ENCODE results near the gene LLCFC1. TPM values are rescaled to one million over a fixed set of nuclear protein-coding genes. Genes with fewer than 3 reads are reported as not detected.

LLCFC1 gene
- total RNA-seq, 1 experiment from 2014 or later = not detected

DNA sequence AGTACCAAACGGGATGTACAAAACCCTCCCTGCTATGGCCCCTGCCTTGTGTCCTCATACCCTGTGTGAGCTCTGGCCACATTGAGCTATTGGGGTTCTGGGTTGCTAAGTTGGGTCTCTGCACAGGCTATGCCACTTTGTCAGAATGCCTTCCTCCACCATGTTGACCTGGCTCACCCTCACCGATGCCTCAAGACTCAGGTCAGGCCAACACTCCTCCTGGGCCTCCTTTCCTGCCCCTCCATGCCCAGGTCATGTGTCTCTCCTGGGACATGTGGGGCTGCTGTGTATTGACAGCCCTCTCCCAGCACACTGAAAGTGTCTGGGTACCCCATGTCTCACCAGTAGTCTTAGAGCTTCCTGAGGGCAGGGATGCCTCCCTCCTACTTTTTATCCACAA is 20.4 kb upstream of the LLCFC1 start:
- H3K27ac ChIP-seq = no peak overlapping the region
- DNase-seq (ENCODE audit: low read depth in 1 of 2, low spot score in 2 of 2) = no peak
- H3K9me3 ChIP-seq (replicated peaks) = no peaks in the 10 kb centered on the region
- H3K27me3 ChIP-seq (replicated peaks) = no peaks in the 10 kb centered on the region
- H3K4me1 ChIP-seq (replicated peaks) = no peaks in the 10 kb centered on the region
- no peaks in the 10 kb centered on the region for H3K36me3 ChIP-seq
- H3K4me3 ChIP-seq = no peak overlapping the region

DNA sequence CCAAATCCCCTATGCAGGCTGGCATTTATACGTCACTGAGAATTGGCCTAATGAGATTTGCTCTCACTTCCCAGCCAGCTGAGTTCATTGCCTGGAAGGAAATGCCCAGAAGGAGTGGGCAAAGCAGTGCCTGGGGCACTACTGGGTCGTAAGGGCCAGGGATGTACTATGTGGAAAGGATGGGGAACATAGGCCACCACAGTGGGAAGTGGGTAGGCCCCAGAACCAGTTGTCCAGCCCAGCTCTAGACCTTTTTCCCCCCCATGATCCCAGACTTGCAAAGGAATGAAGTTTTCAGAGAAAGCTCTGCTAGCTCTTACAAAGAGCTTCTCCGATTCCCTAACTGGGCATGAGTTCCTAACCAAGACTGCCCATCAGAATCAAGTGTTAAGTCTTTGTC is 19.6 kb upstream of the LLCFC1 start:
- H3K4me3 ChIP-seq = no peak overlapping the region
- H3K27ac ChIP-seq = no peak overlapping the region
- H3K27me3 ChIP-seq (replicated peaks) = no peaks in the 10 kb centered on the region
- no peaks in the 10 kb centered on the region for H3K9me3 ChIP-seq (replicated peaks)
- no peaks in the 10 kb centered on the region for H3K4me1 ChIP-seq (replicated peaks)
- H3K36me3 ChIP-seq = no peaks in the 10 kb centered on the region
- DNase-seq (ENCODE audit: low read depth in 1 of 2, low spot score in 2 of 2) = no peak

DNA sequence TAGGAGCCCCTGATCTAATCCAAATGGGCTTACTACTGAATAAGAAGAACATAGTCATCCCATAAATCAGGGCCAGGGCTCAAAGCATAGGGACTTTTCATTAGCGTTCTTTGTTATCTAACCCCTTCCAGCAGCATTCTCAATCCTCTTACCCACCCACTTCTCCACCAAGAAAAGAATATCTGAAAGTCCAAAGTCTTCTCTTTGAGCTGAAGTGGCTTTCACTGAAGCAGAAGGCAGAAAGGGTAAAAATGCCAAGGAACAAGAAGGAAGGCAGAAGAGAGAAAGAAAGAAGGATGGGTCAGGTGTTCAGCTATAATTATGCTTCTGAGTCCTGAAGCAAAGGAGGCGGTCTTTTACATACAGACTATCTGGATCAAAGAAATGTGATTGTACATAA is 15.9 kb upstream of the LLCFC1 start:
- no peak for DNase-seq (ENCODE audit: low read depth in 1 of 2, low spot score in 2 of 2)
- H3K4me3 ChIP-seq = no peak overlapping the region
- H3K9me3 ChIP-seq (replicated peaks) = no peaks in the 10 kb centered on the region
- no peak overlapping the region for H3K27ac ChIP-seq
- H3K4me1 ChIP-seq (replicated peaks) = no peaks in the 10 kb centered on the region
- H3K36me3 ChIP-seq = no peaks in the 10 kb centered on the region
- H3K27me3 ChIP-seq (replicated peaks) = no peaks in the 10 kb centered on the region

DNA sequence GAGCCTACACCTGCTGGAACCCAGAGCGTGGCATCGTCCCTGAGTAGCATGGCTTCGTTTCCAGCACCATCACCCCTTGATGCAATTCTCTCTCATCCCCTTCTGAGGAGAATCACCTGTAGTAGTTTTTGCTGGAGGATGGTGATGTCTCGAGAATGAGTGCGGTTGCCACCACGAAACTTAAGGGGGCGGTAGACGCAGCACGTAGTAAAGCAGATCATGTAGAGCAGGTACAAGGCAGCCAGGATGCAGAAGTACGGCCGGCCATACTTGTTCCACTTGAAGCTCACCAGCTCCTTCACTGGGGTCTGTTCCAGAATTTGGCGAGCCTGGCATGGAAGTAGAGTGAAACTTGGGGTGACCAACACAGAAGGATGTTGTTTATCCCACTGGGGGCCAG is 13.9 kb upstream of the LLCFC1 start:
- H3K4me1 ChIP-seq (replicated peaks) = no peaks in the 10 kb centered on the region
- H3K9me3 ChIP-seq (replicated peaks) = no peaks in the 10 kb centered on the region
- no peak overlapping the region for H3K4me3 ChIP-seq
- no peaks in the 10 kb centered on the region for H3K36me3 ChIP-seq
- DNase-seq (ENCODE audit: low read depth in 1 of 2, low spot score in 2 of 2) = no peak
- no peak overlapping the region for H3K27ac ChIP-seq
- no peaks in the 10 kb centered on the region for H3K27me3 ChIP-seq (replicated peaks)

DNA sequence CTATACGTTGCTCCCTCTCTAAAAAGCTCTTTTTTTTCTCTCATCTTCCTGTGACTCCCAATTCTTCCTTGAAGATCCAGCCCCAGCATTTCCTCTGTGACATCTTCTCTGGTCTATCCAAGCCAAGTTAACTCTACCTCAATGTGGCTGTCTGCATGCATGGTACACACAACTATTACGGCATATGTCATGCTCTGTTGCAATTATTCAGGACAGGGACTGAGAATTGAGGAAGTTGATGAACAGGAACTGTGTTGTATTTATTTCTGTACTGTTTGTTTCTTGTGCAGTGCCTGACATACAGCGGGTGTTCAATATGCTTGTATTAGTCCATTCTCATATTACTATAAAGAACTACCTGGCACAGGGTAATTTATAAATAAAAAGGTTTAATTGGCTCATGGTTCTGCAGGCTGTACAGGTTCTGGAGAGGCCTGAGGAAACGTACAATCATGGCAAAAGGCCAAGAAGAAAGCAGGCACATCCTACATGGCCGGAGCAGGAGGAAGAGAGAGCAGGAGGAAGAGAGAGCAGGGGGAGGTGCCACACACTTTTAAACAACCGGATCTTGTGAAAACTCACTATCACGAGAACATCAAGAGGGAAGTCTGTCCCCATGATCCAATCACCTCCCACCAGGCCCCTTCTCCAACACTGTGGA is 12.1 kb upstream of the LLCFC1 start:
- Histone ChIP-seq H3K36me3 (no peaks in the 10 kb centered on the region), H3K27ac (no peak overlapping the region), H3K4me1 (replicated peaks) (no peaks in the 10 kb centered on the region), H3K9me3 (replicated peaks) (no peaks in the 10 kb centered on the region), H3K4me3 (no peak overlapping the region), H3K27me3 (replicated peaks) (no peaks in the 10 kb centered on the region)
- no peak for DNase-seq (ENCODE audit: low read depth in 1 of 2, low spot score in 2 of 2)

DNA sequence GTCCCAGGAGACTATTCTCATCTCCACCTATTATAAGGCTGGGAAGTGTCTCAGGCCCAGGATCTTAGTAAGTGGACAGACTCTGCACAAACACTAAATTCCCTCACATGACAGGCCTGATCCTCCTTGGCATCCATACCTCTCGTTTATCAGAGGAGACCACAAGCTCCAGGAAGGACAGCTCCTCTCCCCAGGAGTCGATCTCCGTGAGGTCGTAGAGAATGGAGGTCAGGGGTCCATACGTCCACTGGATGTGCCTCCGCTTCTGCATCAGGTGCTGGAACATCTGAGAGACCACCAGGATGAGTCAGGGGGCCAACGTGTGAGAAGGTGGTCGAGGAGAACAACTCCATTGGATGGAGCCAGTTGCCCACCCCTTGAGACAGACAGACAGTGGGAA is 11.3 kb upstream of the LLCFC1 start:
- no peaks in the 10 kb centered on the region for H3K27me3 ChIP-seq (replicated peaks)
- no peak overlapping the region for H3K27ac ChIP-seq
- no peaks in the 10 kb centered on the region for H3K36me3 ChIP-seq
- H3K9me3 ChIP-seq (replicated peaks) = no peaks in the 10 kb centered on the region
- DNase-seq (ENCODE audit: low read depth in 1 of 2, low spot score in 2 of 2) = no peak
- no peak overlapping the region for H3K4me3 ChIP-seq
- H3K4me1 ChIP-seq (replicated peaks) = no peaks in the 10 kb centered on the region

DNA sequence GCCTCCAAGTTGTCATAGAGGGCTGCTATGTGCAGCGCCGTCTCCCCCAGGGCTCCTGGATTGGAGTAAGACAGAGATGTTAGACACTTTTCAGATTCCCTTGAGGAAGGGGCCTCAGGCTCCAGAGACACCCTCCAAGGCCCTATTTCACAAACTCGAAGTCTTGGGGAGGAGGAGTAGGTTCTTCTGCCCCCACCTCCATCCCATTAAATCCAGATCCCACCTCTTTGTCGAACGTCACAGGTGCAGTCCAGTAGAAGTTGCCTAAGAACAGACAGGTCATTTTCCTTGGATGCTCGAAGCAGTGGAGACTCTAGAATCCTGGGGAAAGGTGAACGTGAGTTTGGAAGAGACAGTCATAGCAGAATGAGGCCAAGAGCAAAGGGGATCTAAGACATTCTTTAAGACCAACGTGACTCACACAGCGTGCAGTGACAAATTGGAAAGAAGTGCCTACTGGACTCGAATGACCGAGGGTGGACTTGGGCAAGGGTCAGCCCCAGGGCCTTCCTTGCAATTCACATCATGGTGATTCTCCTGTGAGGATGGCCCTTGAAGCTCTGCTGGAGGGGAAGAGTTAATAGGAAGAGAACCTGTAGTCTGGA is 9.1 kb upstream of the LLCFC1 start:
- H3K36me3 ChIP-seq = no peaks in the 10 kb centered on the region
- no peaks in the 10 kb centered on the region for H3K4me1 ChIP-seq (replicated peaks)
- no peaks in the 10 kb centered on the region for H3K27me3 ChIP-seq (replicated peaks)
- H3K9me3 ChIP-seq (replicated peaks) = no peaks in the 10 kb centered on the region
- H3K27ac ChIP-seq = no peak overlapping the region
- no peak for DNase-seq (ENCODE audit: low read depth in 1 of 2, low spot score in 2 of 2)
- H3K4me3 ChIP-seq = no peak overlapping the region

DNA sequence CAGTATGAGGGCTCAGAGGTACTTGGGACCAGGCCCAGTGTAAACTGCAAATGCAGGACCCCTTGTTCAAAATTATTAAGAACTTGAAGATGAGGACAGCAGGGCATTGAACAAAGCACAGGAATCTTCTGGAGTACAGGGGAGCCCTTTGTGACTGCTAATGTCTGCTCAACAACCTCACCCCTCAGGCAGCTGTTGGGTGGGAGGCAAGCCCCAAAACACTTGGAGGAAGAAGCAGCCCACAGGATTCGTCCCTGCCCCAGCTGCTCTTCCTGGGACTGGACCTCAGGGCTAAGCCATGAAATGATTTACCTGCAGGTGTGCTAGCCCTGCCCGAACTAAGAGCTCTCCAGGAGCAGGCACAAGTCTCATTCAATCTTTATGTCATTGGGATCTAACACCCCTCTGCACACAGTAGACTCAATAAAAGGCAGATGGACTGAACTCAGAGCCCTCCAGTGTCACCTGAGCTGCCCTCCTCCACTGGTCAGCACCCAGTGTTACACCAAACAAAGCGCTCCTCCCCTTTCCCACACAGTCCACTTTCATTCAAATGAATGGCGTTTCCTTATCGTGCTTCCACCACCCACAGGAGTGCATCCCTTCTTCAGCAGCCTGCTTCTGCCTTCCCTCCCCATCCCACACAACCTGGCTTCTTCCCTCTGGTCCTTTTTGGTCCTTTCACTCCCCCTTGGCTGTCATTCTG is 6.7 kb upstream of the LLCFC1 start:
- H3K4me3 ChIP-seq = no peak overlapping the region

DNA sequence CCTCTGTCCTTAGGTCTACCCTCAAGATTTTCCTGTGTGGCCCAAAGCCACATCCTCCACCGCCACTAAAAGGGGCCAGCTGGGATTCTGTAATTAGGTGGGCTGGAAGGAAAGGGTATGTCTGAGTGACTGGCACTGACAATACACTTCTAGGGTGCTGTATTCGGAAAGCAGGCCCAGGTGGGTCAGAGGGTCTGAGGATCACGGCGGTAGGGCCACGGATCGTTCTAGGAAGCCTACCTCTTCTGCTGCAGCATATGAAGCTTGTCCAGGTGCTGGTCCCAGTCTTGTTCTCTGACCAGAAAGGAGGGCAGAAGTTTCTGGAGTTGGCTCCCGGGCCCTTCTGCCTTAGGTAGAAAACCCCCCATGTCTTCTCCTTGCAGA is 6.2 kb upstream of the LLCFC1 start:
- H3K9me3 ChIP-seq (replicated peaks) = no peaks in the 10 kb centered on the region
- H3K4me1 ChIP-seq (replicated peaks) = no peaks in the 10 kb centered on the region
- DNase-seq (ENCODE audit: low read depth in 1 of 2, low spot score in 2 of 2) = no peak
- no peaks in the 10 kb centered on the region for H3K27me3 ChIP-seq (replicated peaks)
- H3K36me3 ChIP-seq = no peaks in the 10 kb centered on the region
- no peak overlapping the region for H3K27ac ChIP-seq
- no peak overlapping the region for H3K4me3 ChIP-seq

More for the DNA sequence above, 6.7 kb upstream of the LLCFC1 start:
- H3K27me3 ChIP-seq (replicated peaks) = no peaks in the 10 kb centered on the region
- H3K4me1 ChIP-seq (replicated peaks) = no peaks in the 10 kb centered on the region
- no peaks in the 10 kb centered on the region for H3K9me3 ChIP-seq (replicated peaks)
- no peak for DNase-seq (ENCODE audit: low read depth in 1 of 2, low spot score in 2 of 2)
- H3K27ac ChIP-seq = no peak overlapping the region
- no peaks in the 10 kb centered on the region for H3K36me3 ChIP-seq

DNA sequence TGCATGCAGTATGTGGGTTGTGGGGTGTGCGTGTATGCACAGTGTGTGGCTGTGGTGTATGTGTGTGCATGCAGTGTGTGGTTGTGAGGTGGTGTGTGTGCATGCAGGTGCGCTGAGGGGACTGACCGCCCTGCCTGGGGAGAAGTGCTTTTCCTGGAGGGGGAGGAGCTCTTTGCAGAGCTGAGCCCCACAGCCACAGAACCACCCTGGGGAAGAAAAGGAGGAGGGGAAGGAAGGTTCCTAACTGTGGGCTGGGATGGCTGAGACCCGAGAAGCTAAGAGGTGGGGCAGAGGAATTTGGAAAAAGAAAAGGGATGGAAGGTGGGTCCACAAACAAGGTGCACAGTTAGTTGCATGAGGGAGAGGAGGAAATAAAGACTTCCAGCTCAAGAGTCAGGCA is 5.7 kb upstream of the LLCFC1 start, which contains the start of gene TRPV5:
Gene TRPV5, minus strand, starts transcription at position 123 of the 400 bp plus-strand sequence. CDS start 287 bp downstream, outside the sequence.
- Histone ChIP-seq H3K36me3 (no peaks in the 10 kb centered on the region), H3K27me3 (replicated peaks) (no peaks in the 10 kb centered on the region)
- no peak for DNase-seq (ENCODE audit: low read depth in 1 of 2, low spot score in 2 of 2)

DNA sequence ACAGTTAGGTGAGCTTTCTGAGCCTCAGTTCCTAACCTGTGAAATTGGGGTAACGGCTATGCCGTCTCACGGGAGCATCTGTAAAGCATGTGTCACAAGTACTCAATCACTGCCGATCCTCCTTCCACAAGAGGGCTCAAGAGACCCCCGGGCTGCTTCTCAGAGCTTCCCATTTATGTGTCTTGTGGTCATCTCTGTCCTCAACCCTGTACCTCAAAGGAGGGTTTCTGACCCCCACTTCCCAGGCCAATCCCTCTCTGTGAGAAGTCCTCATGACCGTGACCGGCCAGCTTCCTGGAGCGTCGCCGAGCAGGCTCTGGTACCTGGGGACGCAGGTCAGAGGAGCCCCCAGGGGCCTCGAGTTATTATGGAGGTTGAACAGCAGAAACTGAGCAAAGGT is 5.2 kb upstream of the LLCFC1 start:
- H3K27ac ChIP-seq = no peak overlapping the region
- no peaks in the 10 kb centered on the region for H3K4me1 ChIP-seq (replicated peaks)
- no peak for DNase-seq (ENCODE audit: low read depth in 1 of 2, low spot score in 2 of 2)
- no peaks in the 10 kb centered on the region for H3K9me3 ChIP-seq (replicated peaks)
- H3K27me3 ChIP-seq (replicated peaks) = no peaks in the 10 kb centered on the region
- no peaks in the 10 kb centered on the region for H3K36me3 ChIP-seq
- no peak overlapping the region for H3K4me3 ChIP-seq

More for the DNA sequence above, 5.7 kb upstream of the LLCFC1 start, which contains the start of gene TRPV5:
- no peak within 1 kb of the TSS for H3K4me3 ChIP-seq
- no peaks in the 10 kb centered on the region for H3K4me1 ChIP-seq (replicated peaks)
- no peaks in the 10 kb centered on the region for H3K9me3 ChIP-seq (replicated peaks)
- no peak within 1 kb of the TSS for H3K27ac ChIP-seq

DNA sequence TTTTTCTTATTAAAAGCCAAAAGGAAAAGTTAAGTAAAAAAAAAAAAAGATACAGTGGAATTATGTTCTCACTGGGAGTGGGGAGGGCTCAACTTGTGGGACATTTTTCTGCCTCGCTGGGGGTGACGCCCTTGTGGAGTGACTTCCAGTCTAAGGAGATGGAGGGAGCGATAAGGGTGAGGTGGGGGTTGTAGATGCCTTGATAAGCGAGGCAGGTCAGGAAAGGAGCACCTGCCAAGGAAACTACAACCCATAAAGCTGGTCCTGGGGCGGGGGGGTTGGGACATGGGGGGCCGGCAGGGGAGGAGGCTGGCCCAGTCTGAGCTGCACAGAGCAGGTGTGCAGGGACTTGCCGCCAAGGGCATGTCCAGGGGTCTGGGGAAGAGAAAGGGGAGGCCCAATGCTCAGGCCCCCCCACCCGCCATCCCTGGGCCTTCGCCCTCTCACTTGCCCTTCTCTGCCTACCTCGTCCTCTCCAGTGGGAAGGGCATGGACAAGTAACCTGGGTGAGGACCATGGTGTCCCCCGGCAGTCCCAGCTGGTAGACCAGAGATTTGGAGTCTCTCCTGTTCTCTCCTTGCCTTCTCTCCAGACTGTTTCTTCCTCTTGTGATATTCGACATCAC is 3.2 kb upstream of the LLCFC1 start:
- DNase-seq (ENCODE audit: low read depth in 1 of 2, low spot score in 2 of 2) = no peak
- Histone ChIP-seq H3K9me3 (replicated peaks) (no peaks in the 10 kb centered on the region), H3K4me1 (replicated peaks) (no peaks in the 10 kb centered on the region), H3K4me3 (no peak overlapping the region), H3K27me3 (replicated peaks) (no peaks in the 10 kb centered on the region), H3K36me3 (no peaks in the 10 kb centered on the region), H3K27ac (no peak overlapping the region)

DNA sequence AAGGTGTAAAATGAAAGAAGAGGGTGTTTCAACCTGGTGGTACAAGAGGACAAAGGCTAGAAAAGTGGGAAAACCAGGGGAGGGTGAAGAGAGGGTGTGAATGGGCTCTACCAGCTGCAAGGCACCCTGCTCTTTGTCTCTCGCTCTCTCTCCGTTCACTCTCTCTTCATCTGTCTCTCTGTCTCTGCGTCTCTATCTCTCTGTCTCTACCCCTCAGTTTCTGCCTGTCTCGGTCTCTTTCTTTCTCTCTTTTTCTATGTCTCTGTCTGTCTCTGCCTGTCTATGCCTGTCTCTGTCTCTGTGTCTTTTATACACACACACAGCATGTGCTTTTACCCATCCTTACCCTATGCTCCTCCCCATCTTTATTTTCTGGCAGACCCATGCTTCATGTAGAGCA is 673 bp upstream of the LLCFC1 start:
- Histone ChIP-seq H3K27me3 (replicated peaks) (no peaks in the 10 kb centered on the region), H3K9me3 (replicated peaks) (no peaks in the 10 kb centered on the region), H3K4me1 (replicated peaks) (no peaks in the 10 kb centered on the region), H3K4me3 (no peak overlapping the region), H3K27ac (no peak overlapping the region), H3K36me3 (no peaks in the 10 kb centered on the region)
- DNase-seq (ENCODE audit: low read depth in 1 of 2, low spot score in 2 of 2) = no peak

DNA sequence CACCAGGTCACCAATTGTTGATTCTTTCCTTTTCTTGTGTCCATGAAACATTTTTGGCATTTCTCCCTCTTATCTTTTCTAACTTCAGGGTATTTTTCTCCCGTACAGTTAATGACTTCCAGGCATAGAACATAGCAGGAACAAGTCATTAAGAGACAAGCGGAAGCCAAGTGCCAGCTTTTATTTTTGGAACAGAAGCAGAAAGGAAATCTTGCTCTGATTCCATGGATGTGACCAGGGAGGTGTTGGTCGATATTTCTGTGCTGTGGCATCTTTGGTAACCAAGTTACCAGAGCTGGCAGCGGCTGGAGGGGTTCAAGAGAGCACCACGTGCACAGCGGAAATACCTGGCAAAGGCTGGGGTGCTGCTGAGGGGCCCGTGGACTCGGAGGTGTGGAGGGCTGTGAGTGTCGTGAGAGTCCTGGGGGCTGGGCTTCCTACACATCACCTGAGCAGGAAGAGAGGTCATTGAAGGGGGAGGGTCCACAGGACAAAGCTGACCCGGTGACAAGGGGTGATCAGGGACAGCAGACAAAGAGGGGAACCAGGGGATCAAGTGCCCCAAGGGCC is 1.8 kb downstream of the LLCFC1 start:
- Histone ChIP-seq H3K27ac (no peak overlapping the region), H3K36me3 (no peaks in the 10 kb centered on the region), H3K9me3 (replicated peaks) (no peaks in the 10 kb centered on the region), H3K27me3 (replicated peaks) (no peaks in the 10 kb centered on the region), H3K4me3 (no peak overlapping the region), H3K4me1 (replicated peaks) (no peaks in the 10 kb centered on the region)
- DNase-seq (ENCODE audit: low read depth in 1 of 2, low spot score in 2 of 2) = no peak
